ENCODE results near the gene TMEM171.

GRCh38 chr5:73137563-73138530 lies 17.5 kb downstream of the TMEM171 start:
- TF ChIP-seq EZH2 (IDR thresholded peaks at IDR 0.05; ENCODE audit: borderline replicate concordance, low read depth, low read length, severe bottlenecking): no peak
- TF ChIP-seq, protein P1, sequence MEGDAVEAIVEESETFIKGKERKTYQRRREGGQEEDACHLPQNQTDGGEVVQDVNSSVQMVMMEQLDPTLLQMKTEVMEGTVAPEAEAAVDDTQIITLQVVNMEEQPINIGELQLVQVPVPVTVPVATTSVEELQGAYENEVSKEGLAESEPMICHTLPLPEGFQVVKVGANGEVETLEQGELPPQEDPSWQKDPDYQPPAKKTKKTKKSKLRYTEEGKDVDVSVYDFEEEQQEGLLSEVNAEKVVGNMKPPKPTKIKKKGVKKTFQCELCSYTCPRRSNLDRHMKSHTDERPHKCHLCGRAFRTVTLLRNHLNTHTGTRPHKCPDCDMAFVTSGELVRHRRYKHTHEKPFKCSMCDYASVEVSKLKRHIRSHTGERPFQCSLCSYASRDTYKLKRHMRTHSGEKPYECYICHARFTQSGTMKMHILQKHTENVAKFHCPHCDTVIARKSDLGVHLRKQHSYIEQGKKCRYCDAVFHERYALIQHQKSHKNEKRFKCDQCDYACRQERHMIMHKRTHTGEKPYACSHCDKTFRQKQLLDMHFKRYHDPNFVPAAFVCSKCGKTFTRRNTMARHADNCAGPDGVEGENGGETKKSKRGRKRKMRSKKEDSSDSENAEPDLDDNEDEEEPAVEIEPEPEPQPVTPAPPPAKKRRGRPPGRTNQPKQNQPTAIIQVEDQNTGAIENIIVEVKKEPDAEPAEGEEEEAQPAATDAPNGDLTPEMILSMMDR (IDR thresholded peaks at IDR 0.05; ENCODE audit: borderline replicate concordance, extremely low read depth, low read length, poor library complexity, severe bottlenecking): no peak
